Esophagus muscularis mucosa (tissue), 4 donors: ENCODE measurements around the gene TBC1D12. TPM values are rescaled to one million over a fixed set of nuclear protein-coding genes. Genes with fewer than 3 reads are reported as not detected.

Source experiments
- DNase-seq: peaks from one replicate; pipeline ENCODE4 v3.0.0-alpha.2; 2017; ENCODE audit errors: extremely low spot score
- H3K27ac ChIP-seq, 4 donors: fragments of 200-600 bp; sonication (generic); replicated peaks in 1 of 4; 1 replicate in 3 of 4; 2 replicates in 1 of 4; pipeline ENCODE4 v1.5.1; 2016 to 2019; ENCODE audit warnings: mild to moderate bottlenecking in 1 of 4
- H3K27me3 ChIP-seq, 4 donors: fragments of 200-600 bp; sonication (generic); one replicate each; pipeline versions ENCODE4 v1.5.1 to v1.6.0; 2016 to 2019
- H3K36me3 ChIP-seq, 4 donors: fragments of 200-600 bp; sonication (generic); one replicate each; pipeline ENCODE4 v1.5.1; 2016 to 2019
- H3K4me1 ChIP-seq, 4 donors: fragments of 200-600 bp; sonication (generic); one replicate each; pipeline ENCODE4 v1.5.1; 2016 to 2019
- H3K4me3 ChIP-seq, 4 donors: fragments of 200-600 bp; sonication (generic); 1 replicate in 2 of 4; 2 replicates in 2 of 4; pipeline ENCODE4 v1.5.1; 2016 to 2019; ENCODE audit warnings: mild to moderate bottlenecking in 4 of 4, moderate library complexity in 1 of 4
- H3K9me3 ChIP-seq, 4 donors: fragments of 200-600 bp; sonication (generic); 1 replicate in 3 of 4; 2 replicates in 1 of 4; pipeline ENCODE4 v1.5.1; 2016 to 2019
- CTCF ChIP-seq, 3 experiments: fragments of 200-600 bp in 2 of 3; fragments of 450-650 bp in 1 of 3; sonication (generic) in 2 of 3; IDR thresholded peaks; one replicate each; pipeline ENCODE4 v1.5.1; 2017 to 2019; ENCODE audit warnings: antibody characterized with exemption in 3 of 3, mild to moderate bottlenecking in 2 of 3, moderate library complexity in 1 of 3
- EP300 ChIP-seq: sonication (generic); formaldehyde crosslinking; IDR thresholded peaks from one replicate; pipeline ENCODE4 v1.6.1; 2017; ENCODE audit warnings: antibody characterized with exemption
- POLR2A ChIP-seq: fragments of 450-650 bp; IDR thresholded peaks from one replicate; pipeline ENCODE4 v1.6.1; 2017; ENCODE audit warnings: antibody characterized with exemption, moderate library complexity, mild to moderate bottlenecking, low read depth
- POLR2AphosphoS5 ChIP-seq, 2 donors: sonication (generic); formaldehyde crosslinking; IDR thresholded peaks; one replicate each; pipeline ENCODE4 v1.6.1; 2017; ENCODE audit warnings: antibody characterized with exemption in 2 of 2
- WGBS: methylation state at CpG from one replicate; pipeline ENCODE4 v1.1.5; 2018; 5-methylcytosine and 5-hydroxymethylcytosine counted together
- intact Hi-C: fragments of 100-400 bp; cut with DNase I; formaldehyde crosslinking; loops from one replicate; pipeline ENCODE4 v1.15.1; 2023
- total RNA-seq, 4 donors: library from RNA; depleted of rRNA; stranded (reverse); fragments of >200 nt; gene quantifications; one replicate each; pipeline versions ENCODE4 v1.1.0 to v1.2.1, GENCODE V29; 2016

The TBC1D12 gene
- total RNA-seq = 10 to 100 TPM; 16.2 to 22.9 (median 17.7) TPM

GRCh38 chr10:94402204-94402842 is at the start of gene TBC1D12:
Gene TBC1D12 (plus strand): TSS chr10:94402541. CDS start chr10:94402614, 73 bp downstream.
- DNase-seq = peak; percentile 98
- Histone ChIP-seq H3K27ac (peak within 1 kb of the TSS; percentile 93 to 97 (median 96)), H3K27me3 (no peaks in the 10 kb centered on the region), H3K36me3 (no peaks in the 10 kb centered on the region), H3K4me1 (peaks cover 16 to 32% (median 23%) of the 10 kb centered on the region in 4 donors), H3K4me3 (peak within 1 kb of the TSS; percentile 82 to 97 (median 93)), H3K9me3 (no peaks in the 10 kb centered on the region)
- peak; percentile 47 for TF ChIP-seq POLR2A
- peak in 1 of 3 experiments; percentile 4 for TF ChIP-seq CTCF (IDR thresholded peaks at IDR 0.05)
- no peak for TF ChIP-seq EP300
- TF ChIP-seq POLR2AphosphoS5 (IDR thresholded peaks at IDR 0.05) = peak; percentile 83 to 91
- intact Hi-C loops = loop anchor here (5.0 kb wide), 2 partner anchors 40 to 45 kb away; partner anchors contain the start of gene NOC3L
- WGBS = 0% methylated on average over 20 of the region's 56 CpGs

- Histone ChIP-seq H3K27me3 (no peaks in the 10 kb centered on the region), H3K36me3 (peaks cover 19 to 97% (median 73%) of the 10 kb centered on the region in 4 donors), H3K27ac (no peak overlapping the region), H3K9me3 (no peaks in the 10 kb centered on the region), H3K4me3 (no peak overlapping the region), H3K4me1 (peaks cover 0 to 2% (median 0%) of the 10 kb centered on the region in 4 donors)
- WGBS = 91% methylated on average over 3 of the region's 3 CpGs
- no peak for DNase-seq
- intact Hi-C loops = no loop called here
- TF ChIP-seq POLR2A (no peak), EP300 (no peak), CTCF (IDR thresholded peaks at IDR 0.05) (no peak), POLR2AphosphoS5 (IDR thresholded peaks at IDR 0.05) (no peak)
Observed at GRCh38 chr10:94353336-94353735, 49.0 kb upstream of the TBC1D12 start.

- WGBS = 96% methylated on average over 2 of the region's 2 CpGs
- no peak for TF ChIP-seq POLR2A
- no peak for TF ChIP-seq EP300
- TF ChIP-seq CTCF (IDR thresholded peaks at IDR 0.05) = no peak
- TF ChIP-seq POLR2AphosphoS5 (IDR thresholded peaks at IDR 0.05) = no peak
- DNase-seq = no peak
- intact Hi-C loops = no loop called here
- Histone ChIP-seq H3K9me3 (no peaks in the 10 kb centered on the region), H3K27me3 (no peaks in the 10 kb centered on the region), H3K27ac (no peak overlapping the region), H3K4me3 (no peak overlapping the region), H3K36me3 (peaks cover 9 to 87% (median 59%) of the 10 kb centered on the region in 4 donors), H3K4me1 (peaks cover 2 to 18% (median 10%) of the 10 kb centered on the region in 4 donors)
Observed at GRCh38 chr10:94355841-94356240, 46.5 kb upstream of the TBC1D12 start.

- no peak overlapping the region for H3K4me3 ChIP-seq
- peaks cover 14 to 32% (median 24%) of the 10 kb centered on the region in 4 donors for H3K4me1 ChIP-seq
- no peaks in the 10 kb centered on the region for H3K9me3 ChIP-seq
- DNase-seq = no peak
- intact Hi-C loops = no loop called here
- TF ChIP-seq EP300 = no peak
- TF ChIP-seq POLR2AphosphoS5 (IDR thresholded peaks at IDR 0.05) = no peak
- no peak for TF ChIP-seq POLR2A
- TF ChIP-seq CTCF (IDR thresholded peaks at IDR 0.05) = no peak
- peaks cover 8 to 73% (median 50%) of the 10 kb centered on the region in 4 donors for H3K36me3 ChIP-seq
- no peaks in the 10 kb centered on the region for H3K27me3 ChIP-seq
- no peak overlapping the region for H3K27ac ChIP-seq
- WGBS = over 99% methylated on average over 3 of the region's 3 CpGs
Observed at GRCh38 chr10:94357193-94357592, 45.1 kb upstream of the TBC1D12 start.
